ENCODE measurements around the gene KCNK1.
"Not testable (repeated sequence)": the region's sequence is repeated elsewhere in the genome, so short reads cannot be mapped to it uniquely, and the experiment has no call there.

KCNK1 gene

DNA sequence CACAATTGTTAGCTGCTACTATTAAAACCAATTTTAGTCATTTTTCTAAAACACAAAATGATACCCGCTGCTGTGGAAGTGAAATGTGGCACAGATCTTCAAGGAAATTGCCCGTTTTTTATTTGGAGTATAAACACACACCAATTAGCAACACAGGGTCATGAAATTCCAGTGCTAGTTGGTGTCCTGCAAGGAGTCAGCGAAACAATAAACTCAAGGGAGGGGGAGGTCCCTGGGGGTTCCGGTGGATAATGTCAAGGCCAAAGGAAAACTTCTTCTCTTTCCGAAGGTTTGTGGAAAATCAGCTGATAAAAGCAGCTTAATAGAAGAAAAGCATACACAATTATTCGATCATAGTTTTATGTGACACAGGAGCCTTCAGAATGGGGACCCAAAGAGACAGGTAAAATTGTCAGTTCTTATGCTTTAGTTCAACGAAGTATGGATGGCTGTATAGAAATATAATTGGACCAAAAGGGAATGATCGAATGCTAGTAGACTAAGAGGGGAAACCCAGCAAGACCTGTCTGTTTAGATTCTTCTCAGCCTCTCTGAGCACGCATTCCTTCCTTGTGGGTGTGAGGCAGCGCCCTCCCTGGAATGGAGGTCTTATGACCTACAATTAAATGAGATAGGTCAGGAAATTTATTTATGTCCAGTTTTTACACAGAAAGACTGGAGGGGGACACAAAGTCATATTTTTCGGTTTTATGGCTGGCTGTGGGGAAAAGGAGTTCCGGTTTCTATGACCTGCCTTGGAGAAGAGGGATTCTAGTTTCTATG lies 65.9 kb downstream of the KCNK1 start:
- TF ChIP-seq, protein P1, sequence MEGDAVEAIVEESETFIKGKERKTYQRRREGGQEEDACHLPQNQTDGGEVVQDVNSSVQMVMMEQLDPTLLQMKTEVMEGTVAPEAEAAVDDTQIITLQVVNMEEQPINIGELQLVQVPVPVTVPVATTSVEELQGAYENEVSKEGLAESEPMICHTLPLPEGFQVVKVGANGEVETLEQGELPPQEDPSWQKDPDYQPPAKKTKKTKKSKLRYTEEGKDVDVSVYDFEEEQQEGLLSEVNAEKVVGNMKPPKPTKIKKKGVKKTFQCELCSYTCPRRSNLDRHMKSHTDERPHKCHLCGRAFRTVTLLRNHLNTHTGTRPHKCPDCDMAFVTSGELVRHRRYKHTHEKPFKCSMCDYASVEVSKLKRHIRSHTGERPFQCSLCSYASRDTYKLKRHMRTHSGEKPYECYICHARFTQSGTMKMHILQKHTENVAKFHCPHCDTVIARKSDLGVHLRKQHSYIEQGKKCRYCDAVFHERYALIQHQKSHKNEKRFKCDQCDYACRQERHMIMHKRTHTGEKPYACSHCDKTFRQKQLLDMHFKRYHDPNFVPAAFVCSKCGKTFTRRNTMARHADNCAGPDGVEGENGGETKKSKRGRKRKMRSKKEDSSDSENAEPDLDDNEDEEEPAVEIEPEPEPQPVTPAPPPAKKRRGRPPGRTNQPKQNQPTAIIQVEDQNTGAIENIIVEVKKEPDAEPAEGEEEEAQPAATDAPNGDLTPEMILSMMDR (conservative IDR thresholded peaks at IDR 0.05; ENCODE audit: low read depth, low read length): no peak
- DNase-seq (ENCODE audit: low read depth): no peak
- no peak overlapping the region for H3K4me3 ChIP-seq (ENCODE audit: low read length)

DNA sequence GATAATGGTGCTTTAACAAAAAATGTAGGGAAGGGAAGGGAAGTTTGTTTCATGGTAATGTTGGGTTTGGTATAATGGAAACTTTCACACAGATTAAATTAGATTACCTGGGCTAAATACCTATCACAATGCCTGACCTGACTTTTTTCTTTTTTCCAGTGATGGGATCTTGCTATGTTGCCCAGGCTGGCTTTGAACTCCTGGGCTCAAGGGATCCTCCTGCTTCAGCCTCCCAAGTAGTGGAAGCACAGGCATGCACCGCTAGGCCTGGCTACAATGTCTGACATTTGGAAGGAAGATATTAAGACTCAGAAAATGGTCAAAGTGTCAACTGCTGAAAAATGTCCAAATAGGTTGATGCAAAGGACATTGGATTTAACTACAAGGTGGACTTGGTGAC lies 67.4 kb downstream of the KCNK1 start:
- no peak for DNase-seq (ENCODE audit: low read depth)
- no peak overlapping the region for H3K4me3 ChIP-seq (ENCODE audit: low read length)
- TF ChIP-seq, protein P1 (conservative IDR thresholded peaks at IDR 0.05; ENCODE audit: low read depth, low read length): no peak

DNA sequence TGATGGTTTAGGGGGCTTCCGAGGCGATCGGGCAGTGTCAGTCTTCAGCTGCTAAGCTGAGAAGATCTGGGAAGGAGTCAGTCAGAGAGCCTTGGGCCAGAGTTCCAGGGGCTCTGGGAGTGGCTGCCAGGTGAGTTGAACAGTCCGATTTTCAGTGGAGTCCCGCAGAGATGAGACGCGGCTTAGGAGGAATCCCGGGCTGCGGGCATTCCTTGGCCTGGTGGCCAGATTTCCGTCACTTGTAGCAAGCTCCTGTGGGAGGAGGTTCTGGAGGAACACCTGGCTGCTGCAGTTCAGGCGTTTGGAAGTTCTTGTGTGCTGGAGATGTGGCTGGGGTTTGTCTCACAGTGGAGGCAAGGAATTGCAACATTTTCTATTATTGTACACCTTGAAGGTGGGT lies 72.7 kb downstream of the KCNK1 start:
- not testable (repeated sequence) for H3K4me3 ChIP-seq (ENCODE audit: low read length); DNase-seq (ENCODE audit: low read depth)

DNA sequence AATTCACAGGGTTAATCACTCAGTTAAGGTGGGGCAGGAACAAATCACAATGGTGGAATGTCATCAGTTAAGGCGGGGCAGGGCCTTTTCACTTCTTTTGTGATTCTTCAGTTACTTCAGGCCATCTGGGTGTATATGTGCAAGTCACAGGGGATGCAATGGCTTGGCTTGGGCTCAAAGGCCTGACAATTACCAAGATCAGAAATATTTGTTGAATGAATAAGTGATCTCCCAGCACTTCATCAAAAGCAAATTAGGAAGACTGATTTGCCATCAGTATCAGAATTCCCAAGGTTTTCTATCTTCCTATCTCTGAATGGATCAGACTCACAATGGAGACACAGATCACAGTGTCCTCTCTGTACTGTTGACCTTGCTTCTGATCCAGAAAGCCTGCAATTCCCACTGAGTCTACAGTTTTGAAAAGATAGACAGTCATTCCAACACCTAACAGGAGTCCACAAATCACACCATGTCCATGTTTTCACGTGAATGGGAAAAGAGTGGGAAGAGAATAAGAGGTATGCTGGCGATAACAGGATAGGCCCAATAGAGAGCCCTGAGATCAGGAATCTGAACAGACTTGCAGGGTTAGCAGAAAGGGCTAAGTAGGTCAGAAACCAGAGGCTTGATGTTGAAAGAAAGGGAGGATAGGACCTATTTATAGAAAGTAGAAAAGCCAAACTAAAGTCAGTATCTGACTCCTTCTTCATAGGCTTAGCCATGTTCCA lies 75.3 kb downstream of the KCNK1 start:
- TF ChIP-seq, protein P1 (conservative IDR thresholded peaks at IDR 0.05; ENCODE audit: low read depth, low read length): no peak
- H3K4me3 ChIP-seq (ENCODE audit: low read length): no peak overlapping the region
- DNase-seq (ENCODE audit: low read depth): no peak

DNA sequence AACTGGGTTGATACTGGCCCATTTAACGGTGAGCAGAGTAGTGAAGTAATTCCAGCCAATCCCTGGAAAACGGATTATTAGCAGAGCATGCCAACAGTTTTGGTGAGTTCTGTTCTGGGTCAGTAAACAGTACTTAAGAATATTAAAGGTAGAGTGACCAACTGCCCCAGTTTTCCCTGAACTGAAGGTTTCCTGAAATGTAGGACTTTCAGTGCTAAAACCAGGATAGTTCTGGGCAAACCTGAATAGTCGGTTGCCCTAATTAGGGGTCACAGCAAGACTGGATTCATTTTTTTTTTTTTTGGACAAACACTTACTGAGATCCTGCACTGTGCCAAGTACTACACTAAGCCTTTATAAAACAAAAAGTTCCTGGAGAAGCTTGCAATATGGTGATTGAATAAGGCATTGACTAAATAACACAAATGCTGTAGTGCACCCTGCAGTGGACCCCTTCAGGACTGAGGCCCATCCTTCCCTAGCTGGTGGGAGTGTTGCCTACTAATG lies 75.9 kb downstream of the KCNK1 start:
- no peak for DNase-seq (ENCODE audit: low read depth)
- H3K4me3 ChIP-seq (ENCODE audit: low read length): no peak overlapping the region
- TF ChIP-seq, protein P1 (conservative IDR thresholded peaks at IDR 0.05; ENCODE audit: low read depth, low read length): no peak

DNA sequence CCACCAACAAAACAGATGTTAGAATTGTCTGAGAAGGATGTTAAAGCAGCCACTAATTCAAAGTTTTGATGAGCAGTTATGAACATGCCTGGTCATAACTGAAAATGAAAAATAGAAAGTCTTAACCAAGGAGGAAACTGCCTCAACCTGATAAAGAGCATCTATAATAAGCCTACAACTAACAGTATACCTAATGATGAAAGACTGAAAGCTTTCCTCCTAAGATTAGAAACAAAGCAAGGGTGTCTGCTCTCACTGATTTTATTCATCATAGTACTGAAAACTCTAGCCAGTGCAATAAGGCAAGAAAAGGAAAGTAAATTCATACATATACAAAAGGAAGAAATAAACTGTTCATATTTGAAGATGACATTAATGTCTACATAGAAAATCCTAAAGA lies 82.0 kb downstream of the KCNK1 start:
- H3K4me3 ChIP-seq (ENCODE audit: low read length): no peak overlapping the region
- no peak for DNase-seq (ENCODE audit: low read depth)
- TF ChIP-seq, protein P1 (conservative IDR thresholded peaks at IDR 0.05; ENCODE audit: low read depth, low read length): no peak

DNA sequence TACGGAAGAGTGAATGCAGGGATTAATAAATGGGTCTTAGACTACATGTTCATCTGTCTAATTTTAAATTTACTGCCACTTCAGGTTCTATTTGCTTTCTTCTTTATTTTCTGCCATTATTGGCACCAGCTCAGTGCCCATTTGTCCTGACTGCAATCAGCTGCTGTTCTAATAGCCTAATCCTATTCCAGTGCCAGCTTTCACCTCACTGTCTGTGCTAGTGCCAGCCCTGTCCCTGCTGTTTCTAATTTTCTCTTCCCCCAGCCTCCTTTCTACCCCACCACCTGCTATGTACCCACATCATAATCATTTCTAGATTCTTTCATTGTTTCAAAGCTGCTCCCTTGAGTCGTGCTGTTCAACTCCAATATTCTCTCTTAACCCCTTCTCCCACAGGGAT lies 86.4 kb downstream of the KCNK1 start:
- DNase-seq (ENCODE audit: low read depth): no peak
- no peak overlapping the region for H3K4me3 ChIP-seq (ENCODE audit: low read length)
- TF ChIP-seq, protein P1 (conservative IDR thresholded peaks at IDR 0.05; ENCODE audit: low read depth, low read length): no peak

Data from retinal pigment epithelial cell (primary cell).